Bronchial epithelial cell (primary cell): ENCODE data around the gene ADGRV1. TPM values are rescaled to one million over a fixed set of nuclear protein-coding genes. Genes with fewer than 3 reads are reported as not detected.
A peak's percentile ranks its signal among the peaks of the same experiment; 100 is the strongest.
"Not testable (repeated sequence)": the region's sequence is repeated elsewhere in the genome, so short reads cannot be mapped to it uniquely, and the experiment has no call there.

Experiments used
- DNase-seq: peaks from one replicate; pipeline ENCODE4 v3.0.0-alpha.2; 2010; ENCODE audit warnings: low read depth
- FAIRE-seq: peaks from 2 replicates; lab custom pipeline; 2011; peaks lifted over from hg19 to GRCh38; lab: Jason Lieb, UNC
- H3K27me3 ChIP-seq: 2 replicates; pipeline ENCODE4 v1.5.1; 2011; ENCODE audit warnings: low read length; ENCODE audit not compliant: control insufficient read depth, insufficient read depth
- H3K36me3 ChIP-seq: 2 replicates; pipeline ENCODE4 v1.5.1; 2011; ENCODE audit warnings: low read length; ENCODE audit not compliant: control insufficient read depth, insufficient read depth
- H3K4me3 ChIP-seq: 2 replicates; pipeline ENCODE4 v1.5.1; 2011; ENCODE audit warnings: mild to moderate bottlenecking, low read depth, low read length, control low read depth
- CTCF ChIP-seq: IDR thresholded peaks from 2 replicates; pipeline ENCODE4 v1.5.1; 2011; ENCODE audit warnings: mild to moderate bottlenecking, moderate library complexity, low read length, control low read depth, inconsistent platforms; ENCODE audit not compliant: insufficient read depth, severe bottlenecking
- total RNA-seq: library from RNA; depleted of rRNA; stranded (reverse); fragments of >200 nt; gene quantifications from 2 replicates; pipeline ENCODE4 v1.2.1, GENCODE V29; 2014

ADGRV1 gene
- total RNA-seq, 1 donor from 2014 or later = 1.6 TPM

DNA sequence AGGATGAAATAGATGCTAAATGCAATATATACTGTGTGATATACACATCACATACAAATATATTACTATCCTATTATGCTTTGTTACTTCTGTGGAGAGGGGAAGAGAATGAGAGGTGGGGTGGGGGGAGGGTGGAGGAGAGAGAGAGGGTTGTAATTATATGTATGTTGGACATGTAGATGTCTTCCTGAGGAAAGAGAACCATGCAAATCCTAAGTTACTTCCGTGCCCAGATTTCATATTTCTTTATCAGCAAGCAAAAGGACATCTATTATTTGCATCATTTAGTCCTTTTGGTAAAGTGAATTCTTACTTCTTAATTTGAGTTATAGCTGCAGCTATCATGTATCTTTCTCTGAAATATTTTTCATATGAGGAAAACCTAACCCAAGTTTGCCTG is 187.5 kb downstream of the ADGRV1 start:
- FAIRE-seq (no peak), DNase-seq (no peak)
- Histone ChIP-seq H3K27me3 (no peaks in the 10 kb centered on the region), H3K36me3 (no peaks in the 10 kb centered on the region), H3K4me3 (no peak overlapping the region)
- TF ChIP-seq CTCF = no peak

- no peak for TF ChIP-seq CTCF
- no peaks in the 10 kb centered on the region for H3K27me3 ChIP-seq
- peak; percentile 19 for DNase-seq
- H3K4me3 ChIP-seq = no peak overlapping the region
- H3K36me3 ChIP-seq = no peaks in the 10 kb centered on the region
- FAIRE-seq = no peak
Observed at GRCh38 chr5:90747175-90747574, 188.6 kb downstream of the ADGRV1 start.

- Histone ChIP-seq H3K36me3 (no peaks in the 10 kb centered on the region), H3K27me3 (no peaks in the 10 kb centered on the region), H3K4me3 (no peak overlapping the region)
- TF ChIP-seq CTCF = no peak
- DNase-seq = peak; percentile 32
- FAIRE-seq = no peak
Observed at GRCh38 chr5:90747693-90748092, 189.1 kb downstream of the ADGRV1 start.

- H3K4me3 ChIP-seq = no peak overlapping the region
- H3K36me3 ChIP-seq = no peaks in the 10 kb centered on the region
- FAIRE-seq (no peak), DNase-seq (no peak)
- no peak for TF ChIP-seq CTCF
- H3K27me3 ChIP-seq = no peaks in the 10 kb centered on the region
Observed at GRCh38 chr5:90759119-90759518, 200.5 kb downstream of the ADGRV1 start.

DNA sequence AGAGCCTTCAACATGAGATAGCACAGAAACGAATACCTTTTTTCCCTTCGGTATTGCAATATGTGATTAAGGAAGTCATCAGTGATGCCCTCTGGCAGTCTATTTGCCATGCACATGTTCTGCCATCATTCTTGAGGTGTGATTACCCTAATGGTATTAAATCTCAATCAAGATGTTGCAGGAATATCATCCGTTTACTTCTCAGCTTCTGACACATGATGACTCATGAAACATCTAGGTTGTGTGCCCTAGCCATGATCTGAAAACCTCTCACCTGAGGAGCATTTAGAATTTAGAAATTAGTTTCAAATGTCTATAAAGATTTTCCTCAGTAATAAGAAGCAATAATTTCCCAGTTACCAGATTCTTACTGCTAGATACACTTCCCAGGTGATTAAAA is 209.1 kb downstream of the ADGRV1 start:
- Histone ChIP-seq H3K27me3 (no peaks in the 10 kb centered on the region), H3K4me3 (no peak overlapping the region), H3K36me3 (no peaks in the 10 kb centered on the region)
- FAIRE-seq = no peak
- DNase-seq = peak; percentile 60
- TF ChIP-seq CTCF = no peak

GRCh38 chr5:90770006-90770541 is 211.5 kb downstream of the ADGRV1 start:
- FAIRE-seq, DNase-seq, H3K36me3 ChIP-seq, H3K27me3 ChIP-seq, H3K4me3 ChIP-seq: not testable (repeated sequence)
